Measurements from ENCODE around the gene POLE.

POLE gene

GRCh38 chr12:132588821-132589669 lies 98.1 kb downstream of the POLE start:
- H3K27ac ChIP-seq, result no peak overlapping the region
- TF ChIP-seq CTCF (IDR thresholded peaks at IDR 0.05) (no peak), ZFX (IDR thresholded peaks at IDR 0.05; ENCODE audit: borderline replicate concordance) (no peak)

GRCh38 chr12:132588319-132588718 lies 98.8 kb downstream of the POLE start:
- no peak for TF ChIP-seq ZFX (IDR thresholded peaks at IDR 0.05; ENCODE audit: borderline replicate concordance)
- TF ChIP-seq CTCF (IDR thresholded peaks at IDR 0.05), result no peak
- no peak overlapping the region for H3K27ac ChIP-seq

- H3K27ac ChIP-seq, result no peak overlapping the region
- TF ChIP-seq CTCF (IDR thresholded peaks at IDR 0.05), result no peak
- TF ChIP-seq ZFX (IDR thresholded peaks at IDR 0.05; ENCODE audit: borderline replicate concordance), result no peak
Observed at GRCh38 chr12:132587781-132588180, 99.4 kb downstream of the POLE start.

- TF ChIP-seq ZFX (IDR thresholded peaks at IDR 0.05; ENCODE audit: borderline replicate concordance) (no peak), CTCF (IDR thresholded peaks at IDR 0.05) (no peak)
- H3K27ac ChIP-seq, result no peak overlapping the region
Observed at GRCh38 chr12:132586929-132587328, 100.2 kb downstream of the POLE start.

GRCh38 chr12:132585177-132585576 lies 102.0 kb downstream of the POLE start:
- no peak overlapping the region for H3K27ac ChIP-seq
- no peak for TF ChIP-seq ZFX (IDR thresholded peaks at IDR 0.05; ENCODE audit: borderline replicate concordance)
- TF ChIP-seq CTCF (IDR thresholded peaks at IDR 0.05), result no peak

- TF ChIP-seq ZFX (IDR thresholded peaks at IDR 0.05; ENCODE audit: borderline replicate concordance), result no peak
- no peak for TF ChIP-seq CTCF (IDR thresholded peaks at IDR 0.05)
- peak overlapping the region; percentile 23; the same call in 1 of the 2 replicates for H3K27ac ChIP-seq
Observed at GRCh38 chr12:132584429-132584828, 102.7 kb downstream of the POLE start.

GRCh38 chr12:132583736-132584135 lies 103.4 kb downstream of the POLE start:
- peak overlapping the region; percentile 23; the same call in 1 of the 2 replicates for H3K27ac ChIP-seq
- no peak for TF ChIP-seq ZFX (IDR thresholded peaks at IDR 0.05; ENCODE audit: borderline replicate concordance)
- TF ChIP-seq CTCF (IDR thresholded peaks at IDR 0.05), result no peak

Data from 22Rv1 (cell line).